ENCODE measurements around the gene ACIN1.
"Not testable (repeated sequence)": the region's sequence is repeated elsewhere in the genome, so short reads cannot be mapped to it uniquely, and the experiment has no call there.

The ACIN1 gene

DNA sequence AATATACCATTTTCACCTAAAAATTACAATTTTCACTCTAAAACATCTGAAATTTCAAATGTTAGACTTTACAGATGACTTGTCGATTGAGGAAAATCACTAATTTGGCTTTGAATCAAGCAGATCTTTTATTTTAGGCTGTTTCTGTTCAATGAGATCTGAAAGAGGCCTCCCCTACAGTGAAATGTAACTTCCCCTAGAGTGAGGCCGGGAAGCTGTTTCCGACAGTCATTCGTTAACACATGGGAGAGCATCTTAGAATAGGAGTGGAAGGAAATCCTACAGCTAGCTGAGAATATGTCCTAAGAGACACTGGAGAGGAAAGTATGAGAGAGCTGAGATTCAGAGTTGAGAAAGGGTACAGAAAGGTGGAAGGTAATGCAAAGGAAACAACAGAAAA, 79.3 kb downstream of the ACIN1 start:
- no peak for DNase-seq (ENCODE audit: low read depth)
- TF ChIP-seq, protein P1, sequence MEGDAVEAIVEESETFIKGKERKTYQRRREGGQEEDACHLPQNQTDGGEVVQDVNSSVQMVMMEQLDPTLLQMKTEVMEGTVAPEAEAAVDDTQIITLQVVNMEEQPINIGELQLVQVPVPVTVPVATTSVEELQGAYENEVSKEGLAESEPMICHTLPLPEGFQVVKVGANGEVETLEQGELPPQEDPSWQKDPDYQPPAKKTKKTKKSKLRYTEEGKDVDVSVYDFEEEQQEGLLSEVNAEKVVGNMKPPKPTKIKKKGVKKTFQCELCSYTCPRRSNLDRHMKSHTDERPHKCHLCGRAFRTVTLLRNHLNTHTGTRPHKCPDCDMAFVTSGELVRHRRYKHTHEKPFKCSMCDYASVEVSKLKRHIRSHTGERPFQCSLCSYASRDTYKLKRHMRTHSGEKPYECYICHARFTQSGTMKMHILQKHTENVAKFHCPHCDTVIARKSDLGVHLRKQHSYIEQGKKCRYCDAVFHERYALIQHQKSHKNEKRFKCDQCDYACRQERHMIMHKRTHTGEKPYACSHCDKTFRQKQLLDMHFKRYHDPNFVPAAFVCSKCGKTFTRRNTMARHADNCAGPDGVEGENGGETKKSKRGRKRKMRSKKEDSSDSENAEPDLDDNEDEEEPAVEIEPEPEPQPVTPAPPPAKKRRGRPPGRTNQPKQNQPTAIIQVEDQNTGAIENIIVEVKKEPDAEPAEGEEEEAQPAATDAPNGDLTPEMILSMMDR (IDR thresholded peaks at IDR 0.05; ENCODE audit: control insufficient read depth, extremely low read depth, insufficient read depth), result no peak

DNA sequence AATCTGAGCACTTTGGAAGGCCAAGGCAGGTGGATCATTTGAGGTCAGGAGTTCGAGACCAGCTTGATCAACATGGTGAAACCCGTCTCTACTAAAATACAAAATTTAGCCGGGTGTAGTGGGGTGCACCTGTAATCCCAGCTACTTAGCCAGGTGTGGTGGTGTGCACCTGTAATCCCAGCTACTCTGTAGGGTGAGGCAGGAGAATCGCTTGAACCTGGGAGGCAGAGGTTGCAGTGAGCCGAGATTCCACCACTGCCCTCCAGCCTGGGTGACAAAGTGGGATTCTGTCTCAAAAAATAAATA, 81.2 kb downstream of the ACIN1 start:
- not testable (repeated sequence) for DNase-seq (ENCODE audit: low read depth); H3K4me3 ChIP-seq (ENCODE audit: low read depth, low read length)

More for the DNA sequence above, 79.3 kb downstream of the ACIN1 start:
- no peak overlapping the region for H3K4me3 ChIP-seq (ENCODE audit: low read depth, low read length)

DNA sequence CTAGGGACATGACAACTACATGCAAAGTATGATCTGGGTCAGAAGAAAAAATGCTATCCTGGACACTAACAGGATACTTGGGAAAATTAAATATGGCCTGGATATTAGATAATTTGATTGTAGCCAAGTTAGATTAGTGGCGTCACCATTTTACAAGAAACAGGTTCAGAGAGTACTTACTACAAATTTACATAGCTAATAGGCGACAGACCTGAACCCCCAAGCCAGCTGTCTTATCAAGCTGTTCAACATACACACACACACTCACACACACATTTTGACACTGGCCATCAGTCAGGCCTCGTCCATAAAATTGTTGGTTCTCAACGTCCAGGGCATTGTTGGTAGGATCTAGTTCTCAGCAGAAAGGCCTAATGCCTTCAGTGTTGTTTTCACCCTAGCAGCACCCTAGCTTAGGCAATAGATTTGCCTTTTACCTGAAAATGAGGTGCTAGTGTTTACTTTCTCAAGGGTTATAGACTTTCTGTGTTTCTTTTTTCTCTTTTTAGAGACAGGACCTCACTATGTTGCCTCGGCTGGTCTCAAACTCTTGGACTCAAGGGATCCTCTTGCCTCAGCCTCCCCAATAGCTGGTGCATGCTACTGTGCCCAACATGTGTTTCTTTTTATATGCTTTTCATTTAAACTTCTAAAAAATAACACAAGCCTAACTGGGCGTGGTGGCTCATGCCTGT, 81.7 kb downstream of the ACIN1 start:
- H3K4me3 ChIP-seq (ENCODE audit: low read depth, low read length), result no peak overlapping the region
- TF ChIP-seq, protein P1 (IDR thresholded peaks at IDR 0.05; ENCODE audit: control insufficient read depth, extremely low read depth, insufficient read depth), result no peak
- DNase-seq (ENCODE audit: low read depth), result no peak

DNA sequence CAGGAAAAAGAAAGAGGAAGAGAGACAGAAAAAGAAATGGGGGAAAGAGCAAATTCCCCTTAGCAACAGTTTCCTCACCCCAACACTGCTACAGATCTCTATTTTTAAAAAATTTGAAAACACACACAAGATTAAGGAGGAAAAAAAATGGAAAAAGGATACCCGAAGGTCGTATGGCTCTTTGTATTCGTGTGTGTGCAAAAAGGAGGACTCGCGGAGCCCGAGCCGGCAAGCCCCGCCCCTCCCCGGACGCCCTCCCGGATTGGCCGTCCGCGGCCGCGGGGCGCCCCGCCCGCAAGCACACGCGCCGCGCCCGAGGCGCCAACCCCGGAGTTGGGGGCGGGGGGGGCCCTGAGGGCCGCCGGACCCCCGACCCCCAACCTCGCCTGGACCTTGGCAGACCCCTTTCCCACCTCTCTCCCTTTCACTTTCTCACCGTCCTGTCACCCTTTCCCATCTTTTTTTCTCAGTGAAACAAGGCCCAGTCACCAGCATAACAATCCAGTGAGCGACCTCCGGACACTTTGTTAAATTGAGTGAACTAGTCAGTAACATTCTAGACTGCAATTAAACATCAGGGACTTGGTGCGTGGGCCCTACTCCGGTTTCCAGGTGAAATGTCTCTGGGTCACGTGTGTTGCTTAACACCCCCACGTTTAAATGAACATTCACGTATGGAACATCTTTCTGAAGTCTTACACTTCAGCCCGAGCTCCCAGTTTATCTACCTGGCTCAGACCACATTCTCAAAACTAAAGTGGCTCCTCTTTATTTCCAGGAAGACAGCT, 84.8 kb downstream of the ACIN1 start, which contains the start of gene C14orf93:
Gene C14orf93 (minus strand): TSS at position 205 of the 788 bp plus-strand sequence. CDS start 11,120 bp downstream, outside the sequence.
- no peak for DNase-seq (ENCODE audit: low read depth)
- TF ChIP-seq, protein P1 (IDR thresholded peaks at IDR 0.05; ENCODE audit: control insufficient read depth, extremely low read depth, insufficient read depth), result no peak
- peak within 1 kb of the TSS; percentile 51 for H3K4me3 ChIP-seq (ENCODE audit: low read depth, low read length)

DNA sequence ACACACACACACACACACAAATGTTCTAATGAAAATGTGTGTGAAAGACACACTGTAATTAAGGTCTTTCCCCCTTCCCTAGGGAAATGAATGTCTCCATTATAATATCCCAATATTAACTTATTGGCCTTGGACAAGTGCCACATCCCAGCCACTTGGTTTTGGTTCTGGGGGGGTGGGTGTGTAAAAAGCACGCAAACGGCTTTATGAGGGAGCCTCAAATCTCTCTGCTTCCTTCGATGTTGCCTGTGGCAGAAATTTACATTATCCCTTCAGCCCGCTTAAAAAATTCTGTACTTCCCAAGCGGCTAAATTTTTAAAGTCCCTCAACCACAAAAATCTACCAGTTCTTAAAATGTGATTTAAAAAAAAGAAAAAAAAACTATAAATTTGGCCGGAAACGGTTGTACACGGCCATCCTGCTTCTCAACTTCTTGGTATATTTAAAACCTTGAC, 85.4 kb downstream of the ACIN1 start:
- TF ChIP-seq, protein P1 (IDR thresholded peaks at IDR 0.05; ENCODE audit: control insufficient read depth, extremely low read depth, insufficient read depth), result no peak
- H3K4me3 ChIP-seq (ENCODE audit: low read depth, low read length), result peak overlapping the region; percentile 51
- no peak for DNase-seq (ENCODE audit: low read depth)

DNA sequence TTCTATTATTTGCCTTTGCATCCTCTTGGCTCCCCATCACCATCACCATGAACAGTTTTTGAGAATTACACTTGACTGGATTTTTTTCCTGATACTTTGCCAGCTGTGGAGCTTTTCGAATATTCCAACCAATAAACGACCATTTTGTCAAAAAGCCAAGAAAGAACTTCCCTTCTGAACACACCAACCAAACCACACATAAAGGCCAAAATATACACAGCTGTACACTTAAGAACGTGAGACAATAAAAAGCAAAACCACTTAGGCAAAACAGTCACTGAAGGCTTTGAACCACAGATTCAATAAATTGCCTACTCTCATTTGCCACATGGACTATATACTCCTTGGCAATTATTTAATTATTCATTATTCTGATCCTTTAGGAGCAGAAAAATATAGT, 86.1 kb downstream of the ACIN1 start:
- TF ChIP-seq, protein P1 (IDR thresholded peaks at IDR 0.05; ENCODE audit: control insufficient read depth, extremely low read depth, insufficient read depth), result no peak
- no peak overlapping the region for H3K4me3 ChIP-seq (ENCODE audit: low read depth, low read length)
- peak; percentile 75 for DNase-seq (ENCODE audit: low read depth)
